ENCODE data around the gene AMH.

Gene AMH

GRCh38 chr19:2251106-2252054, 2.3 kb downstream of the AMH start:
- no peak for DNase-seq

DNA sequence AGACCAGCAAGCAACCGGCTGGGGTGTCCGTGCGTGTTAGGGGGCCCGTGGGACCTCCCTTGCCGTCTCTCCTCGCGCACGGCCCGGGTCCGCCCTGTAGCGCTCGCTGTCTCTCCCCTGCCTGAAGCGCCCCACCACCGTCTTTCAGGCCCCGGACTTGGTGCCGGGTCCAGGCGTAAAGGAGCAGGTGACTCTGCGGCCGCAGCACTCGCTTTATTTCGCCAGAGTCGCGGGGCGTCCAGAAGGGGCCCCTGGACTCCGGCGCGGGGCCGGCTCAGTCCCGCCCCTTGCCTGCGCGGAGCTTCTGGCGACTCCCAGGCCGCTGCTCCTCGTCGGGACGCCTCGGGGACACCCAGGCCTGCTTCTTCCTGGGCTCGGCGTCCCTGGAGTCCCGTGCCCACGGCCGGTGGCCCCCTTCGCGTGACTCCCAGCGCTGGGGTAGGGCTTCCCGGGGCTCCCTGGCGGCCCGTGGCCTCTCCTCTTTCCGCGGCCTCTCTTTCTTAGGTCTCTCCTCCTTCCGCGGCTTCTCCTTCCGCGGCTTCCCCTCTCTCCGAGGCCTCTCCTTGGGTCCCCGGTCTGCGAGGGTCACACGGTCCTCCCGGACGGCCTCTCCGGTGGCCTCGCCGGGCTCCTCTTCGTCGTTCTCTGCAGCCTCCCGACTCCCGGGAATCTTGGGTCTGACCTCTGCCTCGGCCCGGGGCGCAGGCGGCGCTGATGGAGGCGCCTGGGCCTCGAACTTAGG, 3.1 kb downstream of the AMH start:
- no peak for DNase-seq

GRCh38 chr19:2252797-2253105, 3.6 kb downstream of the AMH start:
- no peak for DNase-seq

DNA sequence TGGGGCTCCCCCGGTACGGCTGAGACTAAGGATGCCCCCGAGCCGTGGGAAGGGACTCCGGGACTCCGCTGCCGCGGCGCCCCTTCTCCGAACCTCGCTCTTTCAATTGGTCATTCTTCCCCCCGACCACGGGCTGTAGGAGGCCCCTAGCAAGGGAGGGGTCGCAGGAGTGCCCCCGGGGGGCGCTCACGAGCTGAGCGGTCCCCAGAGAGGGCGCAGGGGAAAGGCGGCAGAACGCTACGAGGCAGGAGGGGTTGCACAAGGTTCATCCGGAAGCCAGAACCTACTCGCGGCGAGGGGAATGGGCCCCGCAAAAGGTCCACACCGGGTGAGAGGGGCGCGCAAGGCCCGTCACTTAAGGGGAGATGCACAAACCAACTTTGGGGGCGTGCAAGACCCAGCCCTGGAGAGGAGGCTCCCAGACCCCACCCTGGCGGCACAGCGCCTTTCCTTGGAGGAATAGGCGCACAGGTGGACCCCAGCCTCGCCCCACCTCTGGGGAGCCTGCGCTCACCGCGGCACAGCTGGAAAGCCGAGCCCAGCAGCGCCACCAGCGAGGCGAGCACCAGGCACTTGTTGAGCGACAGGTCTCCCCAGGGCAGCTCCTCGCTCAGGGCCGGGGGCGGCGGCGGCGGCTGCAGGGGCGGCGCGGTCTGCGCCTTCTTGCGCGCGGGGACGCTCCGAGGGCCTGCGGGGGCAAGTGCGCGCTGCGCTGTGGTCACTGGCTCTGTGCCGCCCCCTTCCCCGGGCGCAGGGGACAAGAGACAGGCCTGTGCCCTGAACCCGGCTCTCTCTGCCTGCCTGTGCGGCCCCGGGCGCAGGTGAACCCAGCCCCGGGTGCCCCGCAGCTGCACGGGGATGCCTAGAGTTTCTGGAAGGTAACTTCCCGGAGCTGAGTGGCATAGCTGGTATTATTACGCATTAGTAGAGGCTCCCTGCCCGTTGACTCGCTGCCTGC, 4.3 kb downstream of the AMH start:
- no peak for DNase-seq

GRCh38 chr19:2254064-2254872, 5.1 kb downstream of the AMH start:
- no peak for DNase-seq

- DNase-seq: no peak
These were observed 6.2 kb downstream of the AMH start for GRCh38 chr19:2255112-2255845.

GRCh38 chr19:2255982-2256685, 7.0 kb downstream of the AMH start, which contains the start of gene JSRP1:
TSS of gene JSRP1 (minus strand) at chr19:2256417. CDS start at chr19:2255314, 1,103 bp downstream.
- no peak for DNase-seq

DNA sequence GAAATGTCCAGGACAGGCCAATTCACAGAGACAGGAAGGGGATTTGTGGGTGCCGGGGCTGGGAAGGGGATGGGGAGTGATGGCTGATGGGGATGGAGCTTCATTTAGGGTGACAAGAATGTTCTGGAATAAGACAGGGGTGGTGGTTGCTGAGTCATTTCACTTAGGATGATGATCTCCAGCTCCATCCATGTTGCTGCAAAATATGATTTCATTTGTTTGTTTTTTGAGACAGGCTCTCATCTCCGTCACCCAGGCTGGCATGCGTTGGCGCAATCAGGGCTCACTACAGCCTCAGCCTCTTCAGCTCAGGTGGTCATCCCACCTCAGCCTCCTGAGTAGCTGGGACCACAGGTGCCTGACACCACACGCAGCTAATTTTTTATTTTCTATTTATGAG, 10.2 kb downstream of the AMH start:
- DNase-seq: no peak

- DNase-seq: no peak
These were observed 11.2 kb downstream of the AMH start for GRCh38 chr19:2260341-2260805.

- no peak for DNase-seq
These were observed 12.5 kb downstream of the AMH start for GRCh38 chr19:2261438-2262172.

DNA sequence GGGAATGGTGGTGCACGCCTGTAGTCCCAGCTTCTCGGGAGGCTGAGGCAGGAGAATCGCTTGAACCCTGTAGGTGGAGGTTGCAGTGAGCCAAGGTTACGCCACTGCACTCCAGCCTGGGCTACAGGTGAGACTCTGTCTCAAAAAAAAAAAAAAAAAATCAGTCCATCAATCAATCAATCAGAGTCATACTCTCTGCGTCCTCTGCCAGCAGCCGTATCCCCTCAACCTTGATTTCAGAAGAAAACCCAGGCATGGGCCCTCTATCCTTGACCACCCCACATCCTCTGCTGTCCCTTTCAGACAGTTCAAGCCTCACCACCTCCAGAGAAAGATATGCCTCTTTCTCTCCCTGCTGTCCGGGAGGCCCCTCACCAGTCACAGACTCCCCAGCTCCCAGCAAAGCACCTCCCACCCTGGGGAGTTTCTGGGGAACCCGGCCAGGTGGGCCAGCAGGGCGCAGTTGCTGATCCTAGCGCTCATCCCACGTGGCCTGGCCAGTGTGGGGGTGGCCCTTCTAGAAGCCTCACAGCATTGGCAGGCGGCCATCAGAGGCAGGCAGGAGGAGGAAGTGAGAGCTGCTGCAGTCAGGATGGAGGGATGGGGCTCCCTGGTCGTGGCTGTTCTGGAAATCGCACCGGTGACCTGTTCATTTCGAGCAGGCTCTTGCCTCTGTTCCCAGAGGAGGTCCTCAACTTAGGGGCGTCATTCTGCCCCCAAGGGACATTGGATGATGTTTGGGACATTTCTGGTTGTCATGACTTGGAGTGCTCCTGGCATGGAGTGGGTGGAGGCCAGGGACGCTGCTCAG, 17.3 kb downstream of the AMH start:
- DNase-seq: no peak

- no peak for DNase-seq
These were observed 19.3 kb downstream of the AMH start for GRCh38 chr19:2268480-2268830.

- no peak for DNase-seq
These were observed 19.7 kb downstream of the AMH start for GRCh38 chr19:2268861-2269243.

DNA sequence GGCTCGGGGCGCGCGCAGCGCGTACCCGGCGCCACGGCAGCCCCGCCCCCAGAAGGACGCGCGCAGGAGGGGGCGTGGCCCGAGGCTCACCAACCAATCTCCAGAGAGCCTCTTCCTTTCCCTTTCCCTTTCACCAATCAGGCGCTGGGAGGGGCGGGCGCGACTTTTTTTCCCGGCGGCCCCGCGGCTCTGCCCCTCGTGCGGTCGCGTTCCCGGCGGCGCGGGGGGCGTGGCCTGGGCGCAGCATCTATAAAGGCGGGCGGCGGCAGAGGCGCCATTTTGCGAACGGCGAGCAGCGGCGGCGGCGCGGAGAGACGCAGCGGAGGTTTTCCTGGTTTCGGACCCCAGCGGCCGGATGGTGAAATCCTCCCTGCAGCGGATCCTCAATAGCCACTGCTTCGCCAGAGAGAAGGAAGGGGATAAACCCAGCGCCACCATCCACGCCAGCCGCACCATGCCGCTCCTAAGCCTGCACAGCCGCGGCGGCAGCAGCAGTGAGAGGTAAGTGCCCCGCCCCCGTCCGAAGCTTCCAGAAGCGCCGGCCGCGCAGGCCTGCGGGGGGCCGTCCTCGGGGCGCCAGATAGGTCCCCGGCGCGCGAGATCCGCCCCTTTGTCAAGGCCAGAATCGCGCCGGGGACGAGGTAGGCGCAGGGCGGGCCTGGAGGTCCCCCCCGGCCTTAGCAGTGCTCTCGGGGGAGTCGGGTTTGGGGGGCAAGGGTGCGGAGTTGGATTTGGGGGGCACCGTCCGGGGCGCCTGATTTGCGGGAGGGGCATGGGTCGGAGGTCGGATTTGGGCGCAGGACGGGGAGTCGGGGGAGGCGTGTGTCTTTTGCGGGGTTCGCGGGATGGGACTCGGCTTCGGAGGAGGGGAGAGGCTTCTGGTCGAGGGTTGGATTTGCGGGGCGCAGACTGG, 20.4 kb downstream of the AMH start:
- peak; percentile 70 for DNase-seq

DNA sequence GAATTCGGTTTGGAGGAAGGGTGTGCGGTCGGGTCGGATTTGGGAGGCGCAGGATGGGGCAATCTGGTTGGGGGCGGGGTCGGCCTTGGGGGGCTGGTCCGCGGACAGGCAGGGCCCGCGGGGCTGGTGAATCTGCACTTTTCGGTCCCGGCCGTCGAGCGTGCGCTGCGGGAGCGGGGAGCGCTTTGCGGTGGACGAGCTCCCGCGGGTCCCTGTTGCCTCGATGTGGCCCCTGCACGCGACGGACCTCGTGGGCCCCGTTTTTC, 21.0 kb downstream of the AMH start:
- DNase-seq: no peak

GRCh38 chr19:2270423-2271233, 21.5 kb downstream of the AMH start:
- no peak for DNase-seq

Data from NCI-H510A (cell line).